HL-60 (cell line): ENCODE measurements around the gene SLIT1.

ENCODE experiments used
- GABPA ChIP-seq: IDR thresholded peaks from 2 replicates; pipeline ENCODE4 v1.6.1; 2012; ENCODE audit warnings: low read depth
- POLR2AphosphoS5 ChIP-seq: IDR thresholded peaks from 2 replicates; pipeline ENCODE4 v1.6.1; 2012; ENCODE audit warnings: low read depth
- SPI1 ChIP-seq: IDR thresholded peaks from 2 replicates; pipeline ENCODE4 v1.6.1; 2012; ENCODE audit warnings: low read depth, mild to moderate bottlenecking, borderline replicate concordance
- TF ChIP-seq, protein P1 (sequence below): IDR thresholded peaks from one replicate; pipeline ENCODE4 v1.5.1; 2011; ENCODE audit warnings: low read length, control low read depth, inconsistent platforms; ENCODE audit not compliant: insufficient read depth
- TF ChIP-seq, protein P2 (sequence below): IDR thresholded peaks from 2 replicates; pipeline ENCODE4 v1.6.1; 2012; ENCODE audit warnings: low read depth; ENCODE audit not compliant: insufficient replicate concordance

DNA sequence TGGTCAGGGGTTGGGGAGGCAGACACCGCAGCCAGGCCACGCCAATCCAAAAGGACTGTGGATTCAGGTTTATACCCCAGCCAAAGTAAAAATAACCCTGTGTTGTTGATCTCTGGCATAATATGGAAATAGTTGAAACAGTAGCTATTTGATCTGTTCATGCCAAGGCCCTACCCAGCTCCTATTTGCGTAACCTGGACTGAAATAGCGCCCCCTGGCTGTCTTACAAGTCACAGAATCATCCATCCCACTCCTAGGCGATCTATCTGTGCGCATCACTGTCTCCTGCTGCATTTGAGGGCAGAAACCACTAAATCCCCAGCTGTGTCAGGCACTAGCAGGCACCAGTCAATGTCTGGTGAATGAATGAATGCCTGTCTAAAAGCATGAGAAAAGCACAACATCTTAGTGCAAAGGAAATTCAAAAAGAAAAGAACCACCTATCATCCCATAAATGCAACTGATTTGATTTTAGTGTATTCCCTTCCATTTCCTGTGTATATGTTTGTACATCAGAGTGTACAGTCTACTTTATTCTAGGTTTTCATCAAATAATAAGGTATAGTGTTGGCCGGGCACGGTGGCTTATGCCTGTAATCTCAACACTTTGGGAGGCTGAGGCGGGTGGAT is 160.0 kb downstream of the SLIT1 start:
- TF ChIP-seq, protein P1, sequence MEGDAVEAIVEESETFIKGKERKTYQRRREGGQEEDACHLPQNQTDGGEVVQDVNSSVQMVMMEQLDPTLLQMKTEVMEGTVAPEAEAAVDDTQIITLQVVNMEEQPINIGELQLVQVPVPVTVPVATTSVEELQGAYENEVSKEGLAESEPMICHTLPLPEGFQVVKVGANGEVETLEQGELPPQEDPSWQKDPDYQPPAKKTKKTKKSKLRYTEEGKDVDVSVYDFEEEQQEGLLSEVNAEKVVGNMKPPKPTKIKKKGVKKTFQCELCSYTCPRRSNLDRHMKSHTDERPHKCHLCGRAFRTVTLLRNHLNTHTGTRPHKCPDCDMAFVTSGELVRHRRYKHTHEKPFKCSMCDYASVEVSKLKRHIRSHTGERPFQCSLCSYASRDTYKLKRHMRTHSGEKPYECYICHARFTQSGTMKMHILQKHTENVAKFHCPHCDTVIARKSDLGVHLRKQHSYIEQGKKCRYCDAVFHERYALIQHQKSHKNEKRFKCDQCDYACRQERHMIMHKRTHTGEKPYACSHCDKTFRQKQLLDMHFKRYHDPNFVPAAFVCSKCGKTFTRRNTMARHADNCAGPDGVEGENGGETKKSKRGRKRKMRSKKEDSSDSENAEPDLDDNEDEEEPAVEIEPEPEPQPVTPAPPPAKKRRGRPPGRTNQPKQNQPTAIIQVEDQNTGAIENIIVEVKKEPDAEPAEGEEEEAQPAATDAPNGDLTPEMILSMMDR: peak; percentile 62
- TF ChIP-seq POLR2AphosphoS5 (no peak), GABPA (no peak), SPI1 (no peak)
- TF ChIP-seq, protein P2, sequence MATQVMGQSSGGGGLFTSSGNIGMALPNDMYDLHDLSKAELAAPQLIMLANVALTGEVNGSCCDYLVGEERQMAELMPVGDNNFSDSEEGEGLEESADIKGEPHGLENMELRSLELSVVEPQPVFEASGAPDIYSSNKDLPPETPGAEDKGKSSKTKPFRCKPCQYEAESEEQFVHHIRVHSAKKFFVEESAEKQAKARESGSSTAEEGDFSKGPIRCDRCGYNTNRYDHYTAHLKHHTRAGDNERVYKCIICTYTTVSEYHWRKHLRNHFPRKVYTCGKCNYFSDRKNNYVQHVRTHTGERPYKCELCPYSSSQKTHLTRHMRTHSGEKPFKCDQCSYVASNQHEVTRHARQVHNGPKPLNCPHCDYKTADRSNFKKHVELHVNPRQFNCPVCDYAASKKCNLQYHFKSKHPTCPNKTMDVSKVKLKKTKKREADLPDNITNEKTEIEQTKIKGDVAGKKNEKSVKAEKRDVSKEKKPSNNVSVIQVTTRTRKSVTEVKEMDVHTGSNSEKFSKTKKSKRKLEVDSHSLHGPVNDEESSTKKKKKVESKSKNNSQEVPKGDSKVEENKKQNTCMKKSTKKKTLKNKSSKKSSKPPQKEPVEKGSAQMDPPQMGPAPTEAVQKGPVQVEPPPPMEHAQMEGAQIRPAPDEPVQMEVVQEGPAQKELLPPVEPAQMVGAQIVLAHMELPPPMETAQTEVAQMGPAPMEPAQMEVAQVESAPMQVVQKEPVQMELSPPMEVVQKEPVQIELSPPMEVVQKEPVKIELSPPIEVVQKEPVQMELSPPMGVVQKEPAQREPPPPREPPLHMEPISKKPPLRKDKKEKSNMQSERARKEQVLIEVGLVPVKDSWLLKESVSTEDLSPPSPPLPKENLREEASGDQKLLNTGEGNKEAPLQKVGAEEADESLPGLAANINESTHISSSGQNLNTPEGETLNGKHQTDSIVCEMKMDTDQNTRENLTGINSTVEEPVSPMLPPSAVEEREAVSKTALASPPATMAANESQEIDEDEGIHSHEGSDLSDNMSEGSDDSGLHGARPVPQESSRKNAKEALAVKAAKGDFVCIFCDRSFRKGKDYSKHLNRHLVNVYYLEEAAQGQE: no peak
